Adrenal gland (tissue), 5 donors: Measurements from ENCODE around the gene IFT88.

Source experiments
- CTCF ChIP-seq, 6 experiments: fragments of 450-650 bp in 4 of 6; fragments of 200-600 bp in 2 of 6; sonication (generic) in 1 of 6; IDR thresholded peaks; 1 replicate in 5 of 6; 2 replicates in 1 of 6; pipeline versions ENCODE4 v1.5.1 to v1.8.0; 2016 to 2021; ENCODE audit warnings: antibody characterized with exemption in 6 of 6, mild to moderate bottlenecking in 2 of 6, moderate library complexity in 1 of 6
- POLR2A ChIP-seq, 2 donors: fragments of 450-650 bp; IDR thresholded peaks; one replicate each; pipeline ENCODE4 v1.6.1; 2017; ENCODE audit warnings: antibody characterized with exemption in 2 of 2, mild to moderate bottlenecking in 2 of 2, moderate library complexity in 1 of 2
- donor health status: DM: no; HTN: no; CAD: no.

- no peak for TF ChIP-seq CTCF (IDR thresholded peaks at IDR 0.05)
- no peak for TF ChIP-seq POLR2A (IDR thresholded peaks at IDR 0.05)
These were observed 40.1 kb downstream of the IFT88 start for GRCh38 chr13:20607015-20607414.
